Activated T-cell treated with anti-CD3 and anti-CD28 coated beads, Interleukin-2, amount 50 U/mL, for 72 hours (primary cell): ENCODE results near the gene MTA2. TPM values are rescaled to one million over a fixed set of nuclear protein-coding genes. Genes with fewer than 3 reads are reported as not detected.

Experiments
- ATAC-seq, 2 donors: fragments of 150-1000 bp; cut with Tn5 transposase; replicated peaks in 1 of 2; 2 replicates each; pipeline ENCODE4 v1.10.0; 2021; ENCODE audit warnings: moderate library complexity in 2 of 2, mild to moderate bottlenecking in 1 of 2
- DNase-seq, 2 donors: peaks; one replicate each; pipeline ENCODE4 v3.0.0; 2021 to 2022; ENCODE audit warnings: mixed read lengths in 1 of 2
- H3K27ac Mint-ChIP-seq: one replicate; pipeline ENCODE4 v1.8.0; 2022; ENCODE audit warnings: mild to moderate bottlenecking, moderate library complexity, mixed read lengths
- H3K27me3 Mint-ChIP-seq: one replicate; pipeline ENCODE4 v1.8.0; 2022; ENCODE audit warnings: low read depth, mixed read lengths
- H3K36me3 Mint-ChIP-seq, 2 donors: one replicate each; pipeline ENCODE4 v1.8.0; 2022; ENCODE audit warnings: mixed read lengths in 2 of 2, mild to moderate bottlenecking in 1 of 2; ENCODE audit not compliant: insufficient read depth in 2 of 2
- H3K4me1 Mint-ChIP-seq: one replicate; pipeline ENCODE4 v1.8.0; 2022; ENCODE audit warnings: low read depth, mixed read lengths
- H3K4me3 Mint-ChIP-seq, 2 donors: one replicate each; pipeline ENCODE4 v1.8.0; 2022; ENCODE audit warnings: mild to moderate bottlenecking in 2 of 2, mixed read lengths in 2 of 2, moderate library complexity in 2 of 2
- H3K9me3 Mint-ChIP-seq, 2 donors: one replicate each; pipeline ENCODE4 v1.8.0; 2022; ENCODE audit warnings: mixed read lengths in 2 of 2
- total RNA-seq, 2 donors: library from RNA; stranded (reverse); gene quantifications; one replicate each; pipeline ENCODE4 v1.2.3, GENCODE V29; 2022

The MTA2 gene
- total RNA-seq, 2 donors from 2014 or later: 173 to 241 TPM

DNA sequence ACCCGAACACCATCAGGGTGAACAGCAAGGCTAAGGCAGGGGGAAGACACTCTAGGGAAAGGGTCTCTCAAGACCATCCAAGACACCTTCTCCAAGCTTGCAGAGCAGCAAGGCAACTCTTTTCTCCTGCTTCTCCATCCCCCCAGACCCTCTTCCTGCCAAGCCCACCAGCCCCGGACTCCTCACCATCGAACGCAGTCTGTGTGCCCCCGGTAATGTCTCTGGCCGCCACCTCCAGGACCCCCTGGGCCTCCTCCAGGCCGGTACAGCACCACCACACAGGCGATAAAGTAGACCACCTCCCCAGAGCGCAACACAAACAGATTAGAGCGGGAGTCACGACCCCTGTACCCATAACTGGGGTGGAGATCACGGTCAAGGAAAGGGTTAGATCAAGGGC, 7.1 kb upstream of the MTA2 start:
- H3K4me3 Mint-ChIP-seq: no peak overlapping the region
- peaks cover 46% of the 10 kb centered on the region for H3K4me1 Mint-ChIP-seq
- no peak for ATAC-seq
- no peak for DNase-seq
- H3K9me3 Mint-ChIP-seq: no peaks in the 10 kb centered on the region
- peak overlapping the region; percentile 1 for H3K27ac Mint-ChIP-seq
- peaks cover 9 to 24% of the 10 kb centered on the region in 2 donors for H3K36me3 Mint-ChIP-seq
- no peaks in the 10 kb centered on the region for H3K27me3 Mint-ChIP-seq

DNA sequence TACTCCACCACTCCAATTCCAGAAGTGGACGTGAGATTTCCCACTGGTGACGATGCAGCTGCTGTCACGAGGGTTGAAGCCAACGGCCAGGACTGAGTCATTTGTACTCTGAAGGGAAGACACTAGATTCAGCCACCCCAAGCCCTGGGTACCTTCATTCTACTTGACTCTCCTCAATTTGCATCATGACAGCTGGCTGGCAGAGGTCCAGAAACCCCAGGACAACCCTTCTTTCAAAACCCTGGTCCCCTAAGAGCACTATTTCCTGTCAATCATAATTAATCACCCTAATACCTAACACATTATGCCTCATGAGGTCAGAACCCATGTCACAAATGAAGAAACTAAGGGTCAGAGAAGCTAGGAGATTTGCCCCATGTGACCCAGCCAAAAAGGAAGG, 6.0 kb upstream of the MTA2 start:
- peaks cover 14 to 29% of the 10 kb centered on the region in 2 donors for H3K36me3 Mint-ChIP-seq

DNA sequence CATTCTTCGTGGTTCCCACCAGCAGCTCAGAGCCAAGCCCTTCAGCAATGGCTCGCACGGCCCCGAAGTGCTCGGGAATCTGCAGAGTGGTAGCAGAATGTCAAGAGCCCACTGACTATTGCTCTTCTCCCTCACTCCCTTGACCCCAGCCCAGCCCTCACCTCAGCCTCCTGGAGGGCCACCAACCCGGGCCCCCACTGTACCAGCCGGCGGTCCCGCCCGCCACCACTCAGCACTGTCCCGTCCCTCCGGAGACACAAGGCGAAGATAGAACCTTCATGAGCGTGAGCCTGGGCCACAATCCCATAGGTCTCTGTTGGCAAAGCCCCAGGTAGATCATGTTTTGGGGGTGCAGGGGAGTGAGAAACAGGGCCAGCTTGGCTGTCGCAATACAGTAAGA, 4.2 kb upstream of the MTA2 start:
- Mint-ChIP-seq H3K36me3 (peaks cover 10 to 28% of the 10 kb centered on the region in 2 donors), H3K27ac (no peak overlapping the region), H3K9me3 (no peaks in the 10 kb centered on the region)

More for the DNA sequence above, 6.0 kb upstream of the MTA2 start:
- Mint-ChIP-seq H3K27me3 (no peaks in the 10 kb centered on the region), H3K4me3 (no peak overlapping the region), H3K9me3 (no peaks in the 10 kb centered on the region), H3K27ac (no peak overlapping the region), H3K4me1 (peaks cover 48% of the 10 kb centered on the region)
- ATAC-seq (no peak), DNase-seq (no peak)

DNA sequence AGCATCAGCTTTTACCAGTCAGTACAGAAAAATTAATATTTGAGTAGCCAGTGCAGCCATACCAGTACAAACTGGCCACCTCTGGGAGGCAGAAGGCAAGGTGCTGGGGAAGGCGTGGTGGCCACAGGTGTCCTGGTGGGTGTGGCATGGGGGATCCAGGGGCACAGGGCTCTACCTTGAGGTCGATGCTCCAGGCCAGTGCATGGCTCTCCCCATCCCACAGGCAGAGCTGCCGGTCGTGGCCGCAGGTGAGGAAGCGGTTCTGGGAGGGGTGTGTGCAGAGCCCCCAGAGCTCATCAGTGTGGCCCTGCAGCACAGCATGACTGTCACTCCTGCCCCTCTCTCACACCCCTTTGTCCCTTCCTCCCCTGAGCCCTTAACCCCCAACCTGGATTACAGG, 3.8 kb upstream of the MTA2 start:
- Mint-ChIP-seq H3K4me1 (peaks cover 43% of the 10 kb centered on the region), H3K36me3 (peaks cover 12 to 28% of the 10 kb centered on the region in 2 donors), H3K27me3 (no peaks in the 10 kb centered on the region), H3K4me3 (no peak overlapping the region), H3K27ac (peak overlapping the region; percentile 20), H3K9me3 (no peaks in the 10 kb centered on the region)
- no peak for ATAC-seq
- no peak for DNase-seq

More for the DNA sequence above, 4.2 kb upstream of the MTA2 start:
- ATAC-seq: no peak
- Mint-ChIP-seq H3K27me3 (no peaks in the 10 kb centered on the region), H3K4me3 (no peak overlapping the region), H3K4me1 (peaks cover 47% of the 10 kb centered on the region)
- no peak for DNase-seq

DNA sequence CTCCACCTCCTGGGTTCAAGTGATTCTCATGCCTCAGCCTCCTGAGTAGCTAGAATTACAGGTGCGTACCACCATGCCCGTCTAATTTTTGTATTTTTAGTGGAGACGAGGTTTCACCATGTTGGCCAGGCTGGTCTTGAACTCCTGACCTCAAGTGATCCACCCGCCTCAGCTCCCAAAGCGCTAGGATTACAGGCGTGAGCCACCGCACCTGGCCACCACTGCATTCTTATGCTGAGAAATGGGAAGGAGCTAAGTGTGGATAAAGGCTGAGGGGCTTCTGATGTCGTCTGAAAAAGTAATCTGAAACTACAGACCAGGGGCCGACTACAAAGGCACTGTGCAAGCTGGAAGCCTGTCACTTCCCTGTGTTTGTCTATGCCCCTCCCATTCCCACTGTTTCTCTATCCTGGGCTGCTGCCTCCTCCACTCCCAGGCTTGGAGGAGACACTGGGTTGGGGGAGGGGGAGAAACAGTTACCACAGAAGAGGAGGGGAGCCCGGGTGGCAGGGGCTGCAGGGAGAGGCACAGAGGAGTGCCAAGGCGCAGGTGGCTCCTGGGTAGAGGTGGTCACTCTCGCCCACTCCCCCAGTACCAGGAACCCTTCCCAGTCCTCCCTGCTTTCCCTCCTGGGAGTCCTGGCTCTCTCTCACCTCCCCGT, 2.9 kb upstream of the MTA2 start:
- Mint-ChIP-seq H3K36me3 (peaks cover 16 to 29% of the 10 kb centered on the region in 2 donors), H3K4me1 (peaks cover 42% of the 10 kb centered on the region), H3K4me3 (no peak overlapping the region), H3K27ac (no peak overlapping the region), H3K27me3 (no peaks in the 10 kb centered on the region), H3K9me3 (no peaks in the 10 kb centered on the region)
- ATAC-seq (no peak), DNase-seq (no peak)

DNA sequence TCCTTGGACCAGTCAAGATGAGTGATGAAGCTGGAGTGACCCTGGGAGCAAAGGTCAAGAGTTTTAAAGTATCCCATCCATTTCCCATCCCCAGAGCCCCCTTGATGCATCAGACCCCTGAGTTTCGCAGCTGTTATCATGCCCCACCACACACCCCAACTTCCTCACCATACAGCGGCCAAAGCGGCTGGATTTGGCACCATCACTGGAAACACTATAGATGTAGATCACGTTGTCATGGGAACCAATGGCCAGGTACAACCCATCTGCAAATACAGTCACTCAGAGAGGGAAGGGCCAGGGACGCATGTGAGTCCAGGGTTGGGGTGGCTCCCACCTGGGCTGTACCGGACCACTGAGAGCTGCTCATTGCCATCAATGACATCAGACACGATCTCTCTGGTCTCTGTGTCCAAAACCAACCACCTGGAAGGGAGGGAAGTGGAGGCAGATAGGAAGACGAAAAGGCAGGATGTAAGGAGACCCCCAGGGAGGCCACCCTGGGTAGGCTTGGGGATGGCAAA, 2.2 kb upstream of the MTA2 start:
- peaks cover 19 to 36% of the 10 kb centered on the region in 2 donors for H3K36me3 Mint-ChIP-seq
- no peak for ATAC-seq
- no peaks in the 10 kb centered on the region for H3K9me3 Mint-ChIP-seq
- H3K4me1 Mint-ChIP-seq: peaks cover 46% of the 10 kb centered on the region
- H3K27me3 Mint-ChIP-seq: no peaks in the 10 kb centered on the region
- peak overlapping the region in 1 of 2 donors; percentile 68 for H3K4me3 Mint-ChIP-seq
- no peak overlapping the region for H3K27ac Mint-ChIP-seq
- DNase-seq: no peak

DNA sequence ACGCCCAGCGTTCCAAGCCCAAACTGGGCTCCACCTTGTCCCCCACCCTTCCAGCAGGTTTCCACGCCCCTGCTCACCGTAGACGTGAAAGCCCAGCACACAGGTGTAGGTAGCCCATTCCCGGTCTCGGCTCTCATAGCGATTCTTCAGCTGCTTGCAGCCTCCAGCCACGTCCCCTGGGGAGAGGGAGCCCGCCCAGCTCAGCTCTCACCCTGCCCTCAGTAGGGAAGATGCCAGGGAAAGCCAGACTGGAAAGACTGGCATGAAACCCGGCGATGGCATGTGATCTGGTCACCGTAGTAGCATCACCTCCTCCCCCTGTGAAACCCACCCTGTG, 1.4 kb upstream of the MTA2 start:
- Mint-ChIP-seq H3K4me1 (peaks cover 51% of the 10 kb centered on the region), H3K9me3 (no peaks in the 10 kb centered on the region), H3K4me3 (peak overlapping the region; percentile 52 to 68), H3K27me3 (no peaks in the 10 kb centered on the region), H3K36me3 (peaks cover 24 to 41% of the 10 kb centered on the region in 2 donors), H3K27ac (peak overlapping the region; percentile 9)
- ATAC-seq (no peak), DNase-seq (no peak)

DNA sequence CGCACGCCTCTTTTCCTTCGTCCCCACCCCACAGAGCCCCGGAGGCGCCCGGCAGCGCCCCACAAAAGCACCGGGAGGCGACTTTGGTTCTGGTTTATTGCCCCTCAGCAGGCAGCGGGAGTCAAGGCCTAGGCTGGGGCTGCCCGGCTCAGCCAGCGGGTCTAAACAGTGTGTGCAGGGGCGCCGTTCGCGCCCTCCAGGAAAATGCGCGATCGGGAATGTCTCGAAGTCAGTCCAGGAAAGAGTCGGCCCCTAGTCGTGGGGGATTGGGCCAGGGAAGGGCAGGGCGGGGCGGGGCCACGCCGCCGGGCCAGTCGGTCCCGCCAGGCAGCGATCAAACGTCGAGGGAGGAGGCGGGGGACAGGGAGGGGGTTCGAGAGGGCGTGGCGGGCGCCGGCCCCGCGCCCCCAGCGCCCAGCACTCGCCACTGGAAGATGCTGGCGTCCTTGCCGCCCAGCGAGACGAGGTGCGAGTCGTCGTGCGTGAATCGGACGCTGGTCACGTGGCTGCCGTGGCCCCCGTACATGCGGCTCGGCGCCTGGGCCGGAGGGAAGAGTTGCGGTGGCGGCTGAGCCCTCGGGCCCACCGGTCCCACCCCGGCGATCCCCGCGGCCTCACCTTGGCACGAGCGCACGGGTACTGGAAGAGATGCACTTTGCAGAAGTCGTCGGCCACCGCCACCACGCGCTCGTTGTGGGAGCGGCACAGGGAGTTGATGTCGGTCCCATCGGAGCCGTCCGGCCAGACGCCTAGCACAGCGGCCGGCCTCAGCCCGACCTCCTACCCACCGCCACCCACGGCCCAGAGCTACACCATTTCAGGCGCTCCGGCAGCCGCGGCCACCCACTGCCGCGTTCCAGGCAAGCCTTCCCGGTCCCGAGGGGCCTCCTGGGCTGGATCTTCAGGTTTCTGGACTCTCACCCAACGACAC, 741 bp upstream of the MTA2 start:
- ATAC-seq (no peak), DNase-seq (peak in 1 of 2 donors; percentile 37)
- Mint-ChIP-seq H3K36me3 (peaks cover 25 to 46% of the 10 kb centered on the region in 2 donors), H3K27ac (peak overlapping the region; percentile 73), H3K4me3 (peak overlapping the region; percentile 93 to 98), H3K27me3 (no peaks in the 10 kb centered on the region), H3K4me1 (peaks cover 52% of the 10 kb centered on the region), H3K9me3 (no peaks in the 10 kb centered on the region)

DNA sequence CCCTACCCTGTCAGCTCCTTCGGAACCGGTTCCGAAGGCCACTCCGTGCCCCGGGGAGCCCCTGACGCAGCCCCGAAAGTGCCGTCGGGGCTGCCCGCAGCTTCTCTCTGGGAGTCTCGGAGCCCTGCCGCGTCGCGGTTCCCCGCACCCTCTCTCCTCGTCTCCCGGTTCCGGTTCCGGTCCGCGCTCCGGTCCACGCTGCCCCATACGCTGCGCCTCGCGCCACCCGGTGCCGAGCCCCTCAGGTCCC, 618 bp downstream of the MTA2 start:
- H3K4me1 Mint-ChIP-seq: peaks cover 55% of the 10 kb centered on the region
- H3K27ac Mint-ChIP-seq: peak overlapping the region; percentile 90
- H3K9me3 Mint-ChIP-seq: no peaks in the 10 kb centered on the region
- H3K27me3 Mint-ChIP-seq: no peaks in the 10 kb centered on the region
- peak overlapping the region; percentile 93 to 98 for H3K4me3 Mint-ChIP-seq
- DNase-seq (peak; percentile 67 to 68), ATAC-seq (peak; percentile 25 to 34)
- peaks cover 28 to 48% of the 10 kb centered on the region in 2 donors for H3K36me3 Mint-ChIP-seq

DNA sequence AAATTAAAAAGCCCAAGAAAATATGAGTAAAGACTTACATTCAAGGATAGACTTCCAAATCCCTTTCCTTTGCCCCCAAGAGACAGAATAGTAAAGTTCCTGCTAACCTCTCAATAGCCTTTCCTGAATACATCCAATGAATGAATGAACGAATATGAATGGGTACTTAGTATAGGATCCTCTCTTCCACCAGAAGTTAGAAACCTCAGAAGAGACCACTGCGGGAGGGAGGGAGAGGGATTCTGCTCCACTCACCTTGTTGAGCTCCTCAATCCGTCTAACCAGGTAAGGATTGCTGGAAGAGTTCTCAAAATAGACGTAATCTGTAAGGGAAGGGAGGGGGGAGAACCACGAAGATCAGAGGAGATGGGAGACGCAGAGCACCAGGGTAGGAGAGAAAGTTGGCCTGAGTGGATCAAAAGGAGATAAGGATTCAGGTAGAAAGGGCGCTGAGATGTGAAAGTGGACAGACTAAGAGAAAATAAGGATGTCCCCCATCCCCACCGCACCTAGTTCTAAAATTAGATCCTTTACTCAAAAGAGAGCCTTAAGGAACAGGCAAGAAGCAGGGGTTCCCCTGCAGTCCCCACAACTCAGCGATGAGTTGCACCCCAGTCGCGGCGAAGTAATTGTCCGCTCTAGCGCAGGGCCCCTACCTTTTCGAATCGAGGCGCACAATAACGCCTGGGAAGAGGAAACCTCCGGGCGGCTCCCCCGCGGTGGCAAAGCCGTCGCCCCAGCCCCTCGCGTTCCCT, 1.1 kb downstream of the MTA2 start:
- Mint-ChIP-seq H3K4me3 (peak overlapping the region; percentile 93 to 98), H3K36me3 (peaks cover 28 to 50% of the 10 kb centered on the region in 2 donors), H3K27me3 (no peaks in the 10 kb centered on the region), H3K4me1 (peaks cover 56% of the 10 kb centered on the region), H3K27ac (peak overlapping the region; percentile 98), H3K9me3 (no peaks in the 10 kb centered on the region)
- DNase-seq: peak; percentile 44 to 50
- ATAC-seq: no peak

DNA sequence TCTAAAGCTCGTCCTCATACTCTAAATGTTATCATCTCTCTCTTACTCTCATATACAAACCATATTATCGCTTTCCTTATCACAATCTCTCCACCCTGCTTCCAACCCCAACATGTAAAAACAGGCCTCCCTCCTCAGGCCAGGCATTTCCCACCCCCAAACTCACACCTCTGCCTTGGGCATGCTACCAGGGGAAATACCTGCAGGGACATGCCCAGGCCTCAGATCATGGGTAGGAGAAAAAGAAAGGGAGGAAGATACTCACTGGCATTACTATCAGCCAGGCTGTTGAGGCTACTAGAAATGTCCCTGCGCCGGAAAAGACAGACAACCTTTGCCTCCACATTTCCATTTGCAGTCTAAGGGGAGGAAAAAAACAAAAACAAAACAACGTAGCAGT, 1.8 kb downstream of the MTA2 start:
- ATAC-seq (no peak), DNase-seq (no peak)
- peaks cover 28 to 50% of the 10 kb centered on the region in 2 donors for H3K36me3 Mint-ChIP-seq
- H3K4me1 Mint-ChIP-seq: peaks cover 56% of the 10 kb centered on the region
- no peaks in the 10 kb centered on the region for H3K27me3 Mint-ChIP-seq
- peak overlapping the region; percentile 93 to 98 for H3K4me3 Mint-ChIP-seq
- H3K9me3 Mint-ChIP-seq: no peaks in the 10 kb centered on the region
- peak overlapping the region; percentile 98 for H3K27ac Mint-ChIP-seq

DNA sequence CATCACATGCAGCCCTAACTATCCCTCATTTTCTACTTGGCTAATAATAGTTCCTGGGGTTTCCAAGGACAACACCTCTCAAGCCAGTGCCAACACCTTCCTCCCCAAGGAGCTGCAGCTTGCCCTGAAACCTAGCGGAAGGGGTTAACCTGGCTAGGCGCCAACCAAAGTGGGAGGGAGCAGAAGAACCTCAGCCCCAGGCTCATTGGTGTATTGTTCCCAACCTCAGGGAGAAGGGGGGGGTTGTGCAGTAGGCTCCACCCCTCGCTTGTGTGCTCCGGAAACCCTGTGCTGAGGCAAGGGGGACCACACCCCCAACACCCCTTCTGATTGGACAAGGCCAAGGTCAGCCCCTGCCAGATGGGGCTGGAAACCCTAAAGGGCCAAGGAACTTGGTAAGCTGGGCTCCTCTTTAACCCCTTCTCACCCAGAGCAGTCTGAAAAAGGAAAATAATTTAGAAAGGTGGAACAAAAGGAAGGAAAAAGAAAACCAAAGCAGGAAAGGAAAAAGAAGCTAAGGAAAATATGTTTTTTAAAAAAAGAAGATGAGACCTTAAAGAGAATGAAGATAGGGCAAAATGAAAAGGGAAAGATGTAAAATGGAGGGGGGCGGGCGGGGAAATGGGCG, 2.5 kb downstream of the MTA2 start:
- Mint-ChIP-seq H3K36me3 (peaks cover 30 to 53% of the 10 kb centered on the region in 2 donors), H3K4me1 (peaks cover 61% of the 10 kb centered on the region), H3K27ac (peak overlapping the region; percentile 98), H3K27me3 (no peaks in the 10 kb centered on the region), H3K4me3 (peak overlapping the region; percentile 93 to 98), H3K9me3 (no peaks in the 10 kb centered on the region)
- peak; percentile 96 to 98 for DNase-seq
- ATAC-seq: peak; percentile 78 to 81
